Iris pigment epithelial cell (primary cell): ENCODE data around the gene PLEKHG4B.
A peak's percentile ranks its signal among the peaks of the same experiment; 100 is the strongest.
"Not testable (repeated sequence)": the region's sequence is repeated elsewhere in the genome, so short reads cannot be mapped to it uniquely, and the experiment has no call there.

ENCODE experiments used
- DNase-seq: peaks from one replicate; pipeline ENCODE4 v3.0.0-alpha.2; 2011; ENCODE audit warnings: low read depth

PLEKHG4B gene

DNA sequence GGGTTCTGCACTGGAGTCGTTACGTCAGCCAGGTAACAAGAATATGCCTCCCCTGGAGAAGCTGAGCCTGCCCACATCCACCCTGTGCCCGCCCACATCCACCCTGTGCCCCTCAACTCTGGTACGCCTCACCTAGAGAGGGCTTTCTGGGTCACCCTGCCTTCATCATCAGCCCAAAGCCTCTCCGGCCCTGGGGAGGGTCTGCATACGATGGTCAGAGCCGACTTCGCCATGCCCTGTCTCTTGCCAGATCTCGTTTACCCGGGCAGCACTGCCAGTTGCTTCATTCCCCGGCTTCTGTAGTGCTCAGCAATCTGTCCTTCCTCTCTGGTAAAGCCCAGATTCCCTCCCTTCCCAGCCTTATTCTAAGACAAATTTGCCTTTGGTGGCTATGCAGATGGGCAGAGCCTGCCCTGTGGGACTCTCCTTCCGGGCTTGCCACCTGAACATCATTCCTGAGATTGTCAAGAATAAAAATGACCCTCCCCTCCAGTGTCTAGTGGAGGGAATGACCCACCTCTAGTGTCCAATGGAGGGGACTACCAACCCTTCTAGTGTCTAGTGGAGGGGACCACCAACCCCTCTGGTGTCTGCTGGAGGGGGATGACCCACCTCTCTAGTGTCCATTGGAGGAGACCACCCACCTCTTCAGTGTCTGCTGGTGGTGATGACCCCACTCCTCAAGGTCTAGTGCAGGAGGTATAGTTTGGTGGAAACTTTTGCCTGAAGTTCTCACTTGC is 3.4 kb downstream of the PLEKHG4B start:
- DNase-seq: no peak

DNA sequence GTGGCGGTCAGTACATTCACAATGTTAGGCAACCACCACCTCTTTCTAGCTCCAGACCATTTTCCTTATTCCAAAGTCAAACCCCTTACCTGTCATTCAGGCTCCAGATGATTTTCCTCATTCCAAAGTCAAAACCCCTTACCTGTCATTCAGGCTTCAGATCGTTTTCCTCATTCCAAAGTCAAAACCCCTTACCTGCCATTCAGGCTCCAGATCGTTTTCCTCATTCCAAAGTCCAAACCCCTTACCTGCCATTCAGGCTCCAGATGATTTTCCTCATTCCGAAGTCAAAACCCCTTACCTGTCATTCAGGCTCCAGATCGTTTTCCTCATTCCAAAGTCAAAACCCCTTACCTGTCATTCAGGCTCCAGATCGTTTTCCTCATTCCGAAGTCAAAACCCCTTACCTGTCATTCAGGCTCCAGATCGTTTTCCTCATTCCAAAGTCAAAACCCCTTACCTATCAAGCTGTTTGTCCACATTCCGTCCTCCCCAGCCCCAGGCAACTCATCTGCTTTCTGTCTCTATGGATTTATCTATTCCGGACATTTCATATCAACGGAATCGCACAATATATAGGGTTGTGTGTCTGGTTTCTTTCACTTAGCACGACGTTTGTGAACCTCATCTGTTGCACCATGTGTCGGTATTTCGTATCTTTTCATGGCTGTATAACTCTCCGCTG is 5.2 kb downstream of the PLEKHG4B start:
- no peak for DNase-seq

DNA sequence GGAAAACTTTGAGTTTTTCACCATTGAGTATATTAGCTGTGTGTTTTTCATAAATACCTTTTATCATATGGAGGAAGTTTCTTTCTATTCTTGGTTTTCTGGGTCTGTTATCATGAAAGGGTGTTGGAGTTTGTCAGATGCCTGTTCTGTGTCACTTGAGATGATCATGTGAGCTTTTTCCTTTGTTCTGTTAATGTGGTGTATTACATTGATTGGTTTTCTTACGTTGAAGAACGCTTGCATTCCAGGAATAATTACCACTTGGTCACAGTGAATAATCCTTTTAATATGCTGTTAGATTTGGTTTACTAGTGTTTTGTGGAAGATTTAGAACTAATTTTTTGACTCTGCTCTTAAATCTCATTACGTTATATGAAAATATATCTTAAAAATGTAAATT is 7.8 kb downstream of the PLEKHG4B start:
- no peak for DNase-seq

DNA sequence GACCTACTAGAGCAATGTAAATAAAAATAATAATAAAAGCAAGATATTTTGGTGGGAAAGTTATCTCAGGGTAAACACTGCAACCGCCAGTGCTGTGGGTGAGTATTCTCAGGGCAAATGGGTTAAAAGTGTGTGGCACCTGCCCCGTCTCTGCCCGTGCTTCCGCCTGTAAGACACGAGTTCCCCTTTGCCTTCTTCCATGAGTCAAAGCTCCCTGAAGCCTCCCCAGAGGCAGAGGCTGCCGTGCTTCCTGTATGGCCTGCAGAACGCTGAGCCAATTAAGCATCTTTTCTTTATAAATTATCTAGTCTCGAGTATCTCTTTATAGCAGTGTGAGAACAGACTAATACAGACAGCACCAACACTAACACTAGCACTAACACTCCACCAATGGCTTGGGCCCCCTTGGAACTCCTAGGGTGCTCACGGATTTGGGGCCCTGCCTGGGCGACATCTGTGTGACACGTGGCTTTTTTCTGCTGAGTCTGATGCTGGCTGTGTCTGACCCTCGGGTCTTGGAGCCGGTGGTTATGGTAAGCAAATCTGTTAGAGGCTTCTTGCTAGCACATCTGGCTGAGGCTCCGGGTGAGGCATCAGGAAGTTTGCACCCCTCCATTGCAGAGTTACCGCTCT is 10.6 kb downstream of the PLEKHG4B start:
- DNase-seq: no peak

DNA sequence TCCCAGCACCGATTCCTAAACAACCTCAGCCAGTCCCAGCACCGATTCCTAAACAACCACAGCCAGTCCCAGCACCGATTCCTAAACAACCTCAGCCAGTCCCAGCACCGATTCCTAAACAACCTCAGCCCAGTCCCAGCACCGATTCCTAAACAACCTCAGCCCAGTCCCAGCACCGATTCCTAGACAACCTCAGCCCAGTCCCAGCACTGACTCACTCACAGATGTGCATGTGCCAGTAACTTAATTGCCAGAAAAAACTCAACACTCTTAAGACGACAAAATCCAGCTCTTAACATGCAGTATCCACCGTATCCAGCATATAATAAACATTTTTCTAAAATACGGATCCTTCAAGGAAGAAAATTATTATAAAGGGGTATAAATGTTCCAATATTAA is 12.1 kb downstream of the PLEKHG4B start:
- DNase-seq: not testable (repeated sequence)

DNA sequence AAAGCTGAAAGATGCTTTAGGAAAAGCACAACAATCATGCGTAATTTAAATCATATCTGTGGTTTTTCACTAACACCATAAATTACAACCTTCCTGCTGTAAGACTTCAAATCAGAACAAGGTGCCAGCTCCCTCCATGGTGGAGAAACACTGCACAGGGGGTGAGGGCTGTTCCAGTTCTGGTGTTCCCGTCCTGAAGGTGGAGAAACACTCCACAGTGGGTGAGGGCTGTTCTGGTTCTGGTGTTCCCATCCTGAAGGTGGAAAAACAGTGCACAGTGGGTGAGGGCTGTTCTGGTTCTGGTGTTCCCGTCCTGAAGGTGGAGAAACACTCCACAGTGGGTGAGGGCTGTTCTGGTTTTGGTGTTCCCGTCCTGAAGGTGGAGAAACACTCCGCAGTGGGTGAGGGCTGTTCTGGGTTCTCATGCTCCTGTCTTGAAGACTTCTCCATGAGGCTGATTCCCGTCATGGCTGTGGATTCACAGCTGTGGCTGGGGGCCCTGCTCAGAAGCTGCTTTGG is 12.9 kb downstream of the PLEKHG4B start:
- DNase-seq: no peak

DNA sequence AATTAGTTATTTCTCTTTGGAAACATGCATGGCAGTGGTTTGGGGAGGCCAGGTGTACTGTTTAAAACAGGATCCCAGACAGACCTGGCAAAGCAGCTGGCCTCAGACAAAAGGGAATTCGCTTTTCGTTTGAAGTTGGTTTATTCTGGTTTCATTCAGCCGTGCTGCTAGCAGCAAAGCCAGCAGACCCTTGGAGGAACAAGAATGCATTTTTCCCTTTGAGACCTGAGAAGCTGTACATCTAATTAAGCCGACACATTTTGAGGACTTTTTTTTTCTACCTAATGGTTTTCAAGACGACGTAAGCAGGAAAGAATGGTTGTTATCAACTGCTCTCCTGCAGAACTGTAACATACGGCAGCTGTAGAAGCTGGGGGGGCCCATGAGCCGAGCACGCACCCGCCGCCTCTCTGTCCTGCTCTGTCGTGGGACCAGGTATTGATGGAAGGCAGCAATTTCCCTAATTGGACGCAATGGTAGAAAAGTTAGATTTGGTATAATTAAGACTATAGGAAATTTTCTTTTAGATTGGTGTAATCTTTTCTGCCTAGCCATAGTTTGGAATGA is 13.6 kb downstream of the PLEKHG4B start:
- no peak for DNase-seq

DNA sequence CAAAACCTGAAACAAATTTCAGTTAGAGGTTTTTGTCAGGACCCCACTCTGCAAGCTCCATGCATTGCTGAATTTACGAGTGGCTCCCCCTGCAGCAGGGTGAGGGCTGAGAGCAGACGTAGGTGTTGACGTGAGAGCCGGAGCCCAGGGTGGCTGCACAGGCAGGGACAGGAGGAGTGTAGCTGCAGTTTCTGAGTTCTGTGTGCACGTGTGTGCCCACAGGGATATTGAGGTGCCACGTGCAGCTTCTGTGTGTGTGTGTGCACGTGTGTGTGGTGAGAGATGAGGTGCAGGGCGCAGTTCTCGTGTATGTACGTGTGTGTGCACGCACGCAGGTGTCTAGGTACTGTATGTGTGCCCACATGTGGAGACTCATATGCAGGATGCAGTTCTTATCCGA is 14.6 kb downstream of the PLEKHG4B start:
- DNase-seq: no peak

DNA sequence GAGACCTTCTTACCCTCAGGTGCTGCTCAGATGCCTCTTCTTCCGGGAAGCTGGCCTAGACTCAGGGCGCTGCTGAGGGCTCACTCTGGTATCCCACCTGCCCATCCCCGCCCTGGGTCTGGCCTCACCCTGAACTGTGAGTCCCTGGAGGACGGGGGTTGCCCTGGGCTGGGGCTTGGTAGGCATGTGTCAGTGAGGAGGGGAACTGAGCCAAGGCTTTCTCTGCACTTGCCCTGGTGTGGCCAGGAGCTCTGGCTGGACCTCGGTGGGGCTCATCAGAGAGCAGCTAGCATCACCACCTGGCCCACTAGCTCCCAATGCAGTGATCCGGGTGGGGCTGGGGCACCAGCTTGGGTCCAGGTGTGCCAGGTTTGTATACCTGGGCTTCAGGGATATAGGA is 15.6 kb downstream of the PLEKHG4B start:
- DNase-seq: no peak

DNA sequence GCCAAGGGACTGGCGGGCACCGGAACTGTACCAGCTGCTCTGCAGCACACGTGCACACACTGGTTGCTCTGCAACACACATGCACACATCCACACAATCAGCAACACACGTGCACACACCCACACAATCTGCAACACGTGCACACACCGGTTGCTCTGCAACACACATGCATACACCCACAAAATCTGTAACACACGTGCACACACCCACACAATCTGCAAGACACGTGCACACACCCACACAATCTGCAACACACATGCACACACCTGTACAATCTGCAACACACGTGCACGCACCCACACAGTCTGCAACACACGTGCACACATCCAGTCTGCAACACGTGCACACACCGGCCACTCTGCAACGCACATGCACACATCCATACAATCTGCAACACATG is 17.9 kb downstream of the PLEKHG4B start:
- no peak for DNase-seq

DNA sequence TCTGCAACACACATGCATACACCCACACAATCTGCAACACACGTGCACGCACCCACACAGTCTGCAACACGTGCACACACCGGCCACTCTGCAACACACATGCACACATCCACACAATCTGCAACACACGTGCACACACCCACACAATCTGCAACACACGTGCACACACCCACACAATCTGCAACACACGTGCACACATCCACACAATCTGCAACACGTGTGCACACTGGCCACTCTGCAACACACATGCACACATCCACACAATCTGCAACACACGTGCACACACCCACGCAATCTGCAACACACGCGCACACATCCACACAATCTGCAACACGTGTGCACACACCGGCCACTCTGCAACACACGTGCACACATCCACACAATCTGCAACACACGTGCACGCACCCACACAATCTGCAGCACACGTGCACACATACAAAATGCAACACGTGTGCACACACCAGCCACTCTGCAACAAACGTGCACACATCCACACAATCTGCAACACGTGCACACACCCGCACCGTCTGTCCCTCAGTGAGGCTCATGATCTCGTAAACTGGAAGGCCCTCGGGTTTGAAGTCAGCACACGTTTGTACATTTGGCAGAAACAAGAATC is 18.4 kb downstream of the PLEKHG4B start:
- no peak for DNase-seq

DNA sequence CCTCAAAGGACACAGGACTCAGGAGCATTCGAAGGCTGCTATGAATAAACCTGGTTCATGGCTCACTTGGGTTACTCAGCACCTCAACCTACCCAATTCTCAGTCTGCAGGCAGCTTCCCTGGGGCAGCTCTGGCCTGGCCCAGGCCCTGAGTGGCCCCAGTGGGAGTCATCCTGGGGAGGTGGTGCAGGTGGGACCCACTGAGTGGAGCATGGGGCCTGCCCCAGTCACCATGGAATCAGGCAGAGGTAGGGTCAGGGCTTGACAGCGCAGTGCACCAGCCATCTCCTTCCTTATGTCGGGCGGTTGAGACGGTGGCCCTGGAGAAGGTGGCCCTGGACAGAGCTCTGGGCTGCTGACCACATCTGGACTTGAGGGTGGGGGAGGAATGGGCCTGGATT is 19.2 kb downstream of the PLEKHG4B start:
- no peak for DNase-seq

DNA sequence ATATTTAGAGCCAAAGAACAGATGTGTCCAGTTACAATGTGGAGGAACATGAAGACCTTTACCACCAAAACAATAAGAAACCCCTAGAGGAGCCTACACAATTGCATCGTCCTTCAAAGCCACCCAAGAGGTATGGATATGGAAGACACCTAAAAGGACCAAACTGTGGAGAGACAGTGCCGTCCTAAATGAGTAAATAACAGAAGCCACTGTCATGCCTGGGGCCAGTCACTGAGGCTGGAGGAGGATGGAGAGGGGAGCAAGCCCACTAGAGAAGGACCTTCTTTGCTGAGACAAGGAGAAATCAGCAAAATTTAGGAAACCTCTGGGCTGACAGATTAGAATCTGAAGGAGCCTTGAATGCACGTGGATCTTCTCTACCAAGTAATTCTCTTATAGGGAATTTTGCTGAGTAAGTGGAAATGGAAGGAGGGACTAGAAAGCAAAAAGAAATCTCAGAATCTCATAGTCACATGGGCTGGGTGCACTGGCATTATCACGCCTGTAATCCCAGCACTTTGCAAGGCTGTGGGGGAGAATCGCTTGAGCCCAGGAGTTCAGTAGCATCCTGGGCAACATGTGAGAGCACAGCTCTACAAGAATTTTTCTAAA is 27.6 kb downstream of the PLEKHG4B start:
- DNase-seq: no peak

DNA sequence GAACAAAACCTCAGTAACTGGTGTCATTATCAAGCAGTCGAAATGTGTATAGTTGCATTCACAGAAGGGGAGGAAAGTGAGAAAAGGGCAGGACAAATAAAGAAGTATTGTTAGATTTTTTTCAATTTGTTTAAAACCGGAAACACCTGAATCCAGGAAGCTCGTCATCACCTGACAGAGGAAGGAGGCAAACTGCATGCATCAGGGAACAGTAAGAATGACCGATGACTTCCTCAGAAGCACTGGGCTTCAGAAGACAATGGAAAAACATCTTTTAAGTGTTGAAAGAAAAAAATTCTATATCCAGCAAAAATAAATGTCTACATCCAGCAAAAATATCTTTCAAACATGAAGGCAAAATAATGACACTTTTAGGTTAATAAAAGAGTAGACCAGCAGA is 29.5 kb downstream of the PLEKHG4B start:
- no peak for DNase-seq

DNA sequence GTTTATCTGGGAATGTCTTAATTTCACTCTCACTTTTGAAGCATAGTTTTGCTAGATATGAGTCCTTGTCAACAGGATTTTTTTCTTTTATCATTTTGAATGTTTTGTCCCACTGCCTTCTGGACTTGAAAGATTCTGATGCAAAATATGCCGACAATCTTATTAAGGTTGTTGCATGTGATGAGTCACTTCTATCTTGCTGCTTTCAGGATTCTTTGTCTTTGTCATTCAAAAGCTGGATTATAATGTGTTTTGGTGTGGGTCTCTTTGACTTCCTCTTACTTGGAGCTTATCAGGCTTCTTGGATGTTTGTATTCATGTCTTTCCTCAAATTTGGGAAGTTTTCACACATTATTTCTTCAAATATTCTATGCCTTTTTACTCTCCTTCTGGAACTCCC is 33.8 kb downstream of the PLEKHG4B start:
- no peak for DNase-seq

DNA sequence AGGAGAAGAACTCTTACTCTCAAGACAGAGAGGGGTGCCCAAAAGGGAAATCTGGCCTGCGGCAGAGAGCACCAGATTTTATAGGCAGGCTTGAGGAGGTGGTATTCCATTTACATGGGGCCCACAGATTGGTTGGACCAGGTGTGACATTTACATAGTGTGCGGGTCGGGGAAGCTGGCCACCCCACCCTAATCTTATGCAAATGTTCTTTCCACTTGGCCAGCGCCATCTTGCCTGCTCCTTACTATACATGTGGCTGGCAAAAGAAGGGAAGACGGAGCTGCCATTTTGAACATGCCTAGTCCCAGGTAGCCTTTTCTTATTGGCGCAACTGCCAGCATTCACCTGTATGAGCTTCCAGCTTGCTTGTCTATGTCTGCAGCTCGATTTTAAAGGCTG is 34.8 kb downstream of the PLEKHG4B start:
- no peak for DNase-seq

DNA sequence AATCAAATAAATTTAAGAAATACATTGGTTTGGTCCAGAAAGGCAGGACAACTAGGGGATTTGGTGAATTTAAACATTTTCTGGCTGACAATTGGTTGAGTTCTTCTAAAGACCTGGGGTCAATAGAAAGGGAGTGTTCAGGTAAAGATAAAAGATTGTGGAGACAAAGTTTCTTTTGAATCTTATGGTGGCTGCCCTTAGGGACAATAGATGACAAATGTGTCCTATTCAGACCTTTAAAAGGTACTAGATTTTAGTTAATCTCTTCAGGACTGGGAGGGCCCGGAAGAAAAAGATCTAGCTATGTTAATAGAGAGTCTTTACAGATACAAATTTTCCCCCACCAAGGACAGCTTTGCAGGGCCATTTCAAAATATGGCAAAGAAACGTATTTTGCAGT is 35.9 kb downstream of the PLEKHG4B start:
- DNase-seq: no peak

DNA sequence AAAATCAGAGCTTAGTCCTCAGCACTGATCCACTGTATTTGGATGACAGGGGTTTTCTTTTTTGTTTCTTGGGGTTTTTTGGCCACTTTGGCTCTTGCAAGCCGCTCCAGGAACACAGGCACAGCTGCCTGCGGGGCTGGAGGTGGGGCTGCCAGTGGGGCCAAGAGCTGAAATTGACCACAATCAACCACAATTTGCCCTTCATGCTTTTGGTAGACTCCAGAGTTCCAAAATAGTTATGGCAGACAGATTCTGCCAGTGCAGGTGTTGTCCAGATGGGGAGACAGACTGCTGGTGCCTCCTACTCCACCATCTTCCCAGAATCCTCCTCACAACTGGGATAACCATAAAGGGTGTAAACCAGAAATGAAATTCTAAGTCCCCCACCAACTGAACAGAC is 36.5 kb downstream of the PLEKHG4B start:
- no peak for DNase-seq

DNA sequence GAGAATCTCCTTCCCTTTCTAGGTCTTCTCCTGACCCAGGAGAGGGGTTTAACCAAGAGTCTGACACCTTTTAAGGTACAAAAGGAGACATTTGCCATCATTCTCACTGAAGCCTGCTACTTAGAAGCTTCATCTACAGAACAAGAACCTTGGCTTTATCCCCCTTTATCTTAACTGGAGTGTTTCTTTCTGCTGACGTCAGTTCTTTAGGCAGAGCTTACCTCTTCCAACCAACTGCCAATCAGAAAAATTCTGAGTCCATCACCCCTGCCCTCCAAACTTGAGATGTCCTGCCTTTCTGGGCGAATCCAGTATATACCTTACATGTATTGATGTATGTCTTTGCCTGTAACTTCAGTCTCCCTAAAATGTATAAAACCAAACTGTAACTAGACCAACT is 37.2 kb downstream of the PLEKHG4B start:
- DNase-seq: no peak

DNA sequence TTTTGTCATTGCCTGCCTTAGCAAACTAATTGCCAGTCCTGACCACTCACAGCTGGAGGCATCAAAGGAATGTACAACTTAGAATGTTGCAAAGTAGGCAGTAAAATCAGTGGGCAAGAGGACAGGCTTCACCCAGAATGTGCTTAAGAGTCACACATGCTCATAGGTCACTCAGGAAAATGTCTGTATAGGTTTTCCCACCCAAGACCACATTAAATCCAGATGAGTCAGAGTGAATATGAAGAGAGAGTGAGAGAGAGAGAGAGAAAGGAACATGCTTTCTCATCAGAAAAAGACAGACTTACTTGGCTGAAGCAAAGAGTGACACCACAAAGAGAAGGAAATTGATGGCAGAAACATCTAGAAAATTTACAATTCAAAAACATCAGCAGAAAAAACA is 37.9 kb downstream of the PLEKHG4B start:
- DNase-seq: peak; percentile 65

DNA sequence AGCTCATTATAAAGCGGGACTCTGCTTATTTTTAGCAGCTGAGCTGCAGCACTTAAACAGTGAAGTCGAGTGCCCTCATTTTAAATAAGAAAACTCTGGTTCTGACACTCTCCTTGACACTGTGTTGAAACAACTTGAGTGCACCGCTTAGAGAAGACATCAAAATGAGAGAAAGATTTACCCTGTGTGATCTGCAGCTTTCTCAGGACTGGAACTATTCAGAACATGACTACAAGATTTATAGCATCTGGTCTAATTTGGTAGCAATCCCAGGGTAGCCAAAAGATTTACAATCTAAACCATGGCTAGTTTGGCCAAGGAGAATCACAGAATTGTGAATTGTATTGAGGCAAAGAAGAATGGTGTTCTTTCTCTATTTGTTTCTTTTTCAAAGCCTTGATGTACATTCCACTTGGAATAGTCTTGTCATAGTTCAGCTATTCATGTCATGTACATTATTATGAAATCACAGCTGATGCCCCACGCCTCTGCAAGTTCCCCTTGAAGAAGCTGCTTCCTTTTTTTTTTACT is 38.7 kb downstream of the PLEKHG4B start:
- peak; percentile 67 for DNase-seq

DNA sequence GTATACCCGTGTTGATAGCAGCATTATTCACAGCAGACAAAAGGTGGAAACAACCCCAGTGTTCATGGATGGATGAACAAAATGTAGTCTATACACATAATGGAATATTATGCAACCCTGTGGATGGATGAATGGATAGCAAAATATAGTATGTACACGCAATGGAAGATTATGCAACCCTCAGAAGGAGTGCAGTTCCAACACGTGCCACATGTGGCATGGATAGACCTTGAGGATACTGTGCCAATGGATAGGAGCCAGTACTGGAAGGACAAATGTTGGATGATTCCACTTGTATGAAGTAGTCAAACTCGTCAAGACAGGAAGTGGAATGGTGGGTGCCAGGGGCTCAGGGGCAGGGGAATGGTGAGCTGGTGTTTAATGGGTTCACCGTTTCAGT is 44.9 kb downstream of the PLEKHG4B start:
- no peak for DNase-seq
